ENCODE results near the gene STXBP6. TPM values are rescaled to one million over a fixed set of nuclear protein-coding genes. Genes with fewer than 3 reads are reported as not detected.

Gene STXBP6
- total and polyA plus RNA-seq, 9 donors = 1.0 to 9.3 (median 5.5) TPM

DNA sequence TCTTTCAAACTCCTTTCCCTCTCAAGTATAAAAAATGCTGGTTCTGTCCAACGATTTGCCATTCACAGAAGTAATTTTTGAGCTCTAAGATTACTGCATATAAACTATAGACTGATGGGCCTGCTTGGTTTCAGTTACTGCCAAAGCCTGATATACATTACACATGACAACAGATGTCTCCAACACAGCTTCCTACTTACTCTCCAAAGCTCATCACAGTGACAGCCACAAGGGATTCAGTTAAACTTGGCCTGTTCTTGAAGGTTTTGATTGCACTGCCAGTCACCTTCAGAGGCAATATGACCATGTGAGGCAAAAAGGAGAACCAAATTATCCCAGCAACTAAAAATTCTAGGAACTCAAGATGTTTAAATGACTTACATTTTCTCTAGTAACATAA, 30.1 kb downstream of the STXBP6 start:
- intact Hi-C loops (cut with DNase I) = no loop called here
- Histone ChIP-seq H3K36me3 (no peaks in the 10 kb centered on the region), H3K4me3 (no peak overlapping the region), H3K9me3 (no peaks in the 10 kb centered on the region), H3K4me1 (ENCODE audit: insufficient read depth) (no peaks in the 10 kb centered on the region), H3K27ac (no peak overlapping the region), H3K27me3 (no peaks in the 10 kb centered on the region)
- TF ChIP-seq EP300 (IDR thresholded peaks at IDR 0.05) (no peak), POLR2A (IDR thresholded peaks at IDR 0.05) (no peak)
- TF ChIP-seq, protein P1, sequence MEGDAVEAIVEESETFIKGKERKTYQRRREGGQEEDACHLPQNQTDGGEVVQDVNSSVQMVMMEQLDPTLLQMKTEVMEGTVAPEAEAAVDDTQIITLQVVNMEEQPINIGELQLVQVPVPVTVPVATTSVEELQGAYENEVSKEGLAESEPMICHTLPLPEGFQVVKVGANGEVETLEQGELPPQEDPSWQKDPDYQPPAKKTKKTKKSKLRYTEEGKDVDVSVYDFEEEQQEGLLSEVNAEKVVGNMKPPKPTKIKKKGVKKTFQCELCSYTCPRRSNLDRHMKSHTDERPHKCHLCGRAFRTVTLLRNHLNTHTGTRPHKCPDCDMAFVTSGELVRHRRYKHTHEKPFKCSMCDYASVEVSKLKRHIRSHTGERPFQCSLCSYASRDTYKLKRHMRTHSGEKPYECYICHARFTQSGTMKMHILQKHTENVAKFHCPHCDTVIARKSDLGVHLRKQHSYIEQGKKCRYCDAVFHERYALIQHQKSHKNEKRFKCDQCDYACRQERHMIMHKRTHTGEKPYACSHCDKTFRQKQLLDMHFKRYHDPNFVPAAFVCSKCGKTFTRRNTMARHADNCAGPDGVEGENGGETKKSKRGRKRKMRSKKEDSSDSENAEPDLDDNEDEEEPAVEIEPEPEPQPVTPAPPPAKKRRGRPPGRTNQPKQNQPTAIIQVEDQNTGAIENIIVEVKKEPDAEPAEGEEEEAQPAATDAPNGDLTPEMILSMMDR (IDR thresholded peaks at IDR 0.05) = no peak
- WGBS, 3 donors = 25 to 76% (median 52%) methylated on average over 1 of the region's 1 CpG
- no peak for DNase-seq

DNA sequence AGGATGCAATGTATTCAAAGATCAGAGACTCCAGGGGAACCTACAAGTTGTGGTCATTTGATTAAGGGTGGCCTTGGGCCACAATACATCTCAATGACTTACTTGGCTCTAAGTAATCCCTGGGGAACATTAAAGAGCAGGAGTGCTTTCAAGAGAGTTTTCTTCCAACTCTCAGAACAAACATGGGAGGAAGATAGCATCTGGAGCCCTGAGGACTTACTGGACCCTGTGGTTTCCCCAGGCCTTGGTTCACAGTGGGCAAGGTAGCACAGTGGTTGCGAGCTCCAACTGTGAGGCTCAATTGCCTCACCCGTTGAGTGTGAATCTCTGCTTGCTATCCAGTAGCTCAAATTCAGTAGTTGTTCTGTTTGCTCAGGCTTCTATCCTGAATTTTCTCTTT, 32.4 kb downstream of the STXBP6 start:
- H3K4me3 ChIP-seq = no peak overlapping the region
- 92 to 94% (median 94%) methylated on average over 2 of the region's 2 CpGs for WGBS, 3 donors
- H3K4me1 ChIP-seq (ENCODE audit: insufficient read depth) = no peaks in the 10 kb centered on the region
- DNase-seq = no peak
- H3K27me3 ChIP-seq = no peaks in the 10 kb centered on the region
- no peak overlapping the region for H3K27ac ChIP-seq
- TF ChIP-seq, protein P1 (IDR thresholded peaks at IDR 0.05) = no peak
- TF ChIP-seq POLR2A (IDR thresholded peaks at IDR 0.05) (no peak), EP300 (IDR thresholded peaks at IDR 0.05) (no peak)
- intact Hi-C loops (cut with DNase I) = no loop called here
- no peaks in the 10 kb centered on the region for H3K9me3 ChIP-seq
- H3K36me3 ChIP-seq = no peaks in the 10 kb centered on the region

DNA sequence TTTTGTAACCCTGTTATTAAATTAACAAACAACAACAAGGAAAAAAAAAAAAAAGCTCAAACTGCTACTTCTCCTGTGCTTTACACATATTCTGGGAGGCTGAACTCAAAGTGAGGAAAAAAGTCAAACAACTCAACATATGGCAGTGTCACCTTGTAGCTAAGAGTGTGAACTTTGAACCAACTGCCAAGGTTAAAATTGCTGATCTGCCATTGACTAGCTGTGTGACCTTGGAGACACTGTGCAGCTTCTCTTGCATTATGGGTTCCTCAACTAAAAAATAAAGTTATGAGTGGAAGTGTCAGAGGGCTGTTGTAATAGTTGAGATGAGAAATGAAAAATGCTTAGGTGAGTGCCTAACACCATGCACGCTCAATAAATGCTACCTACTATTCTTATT, 34.2 kb downstream of the STXBP6 start:
- H3K4me3 ChIP-seq = no peak overlapping the region
- no peaks in the 10 kb centered on the region for H3K36me3 ChIP-seq
- no peak overlapping the region for H3K27ac ChIP-seq
- intact Hi-C loops (cut with DNase I) = no loop called here
- DNase-seq = no peak
- no peaks in the 10 kb centered on the region for H3K4me1 ChIP-seq (ENCODE audit: insufficient read depth)
- WGBS, 3 donors = 92 to 95% (median 93%) methylated on average over 1 of the region's 1 CpG
- no peaks in the 10 kb centered on the region for H3K27me3 ChIP-seq
- TF ChIP-seq POLR2A (IDR thresholded peaks at IDR 0.05) (no peak), EP300 (IDR thresholded peaks at IDR 0.05) (no peak)
- TF ChIP-seq, protein P1 (IDR thresholded peaks at IDR 0.05) = no peak
- H3K9me3 ChIP-seq = no peaks in the 10 kb centered on the region

DNA sequence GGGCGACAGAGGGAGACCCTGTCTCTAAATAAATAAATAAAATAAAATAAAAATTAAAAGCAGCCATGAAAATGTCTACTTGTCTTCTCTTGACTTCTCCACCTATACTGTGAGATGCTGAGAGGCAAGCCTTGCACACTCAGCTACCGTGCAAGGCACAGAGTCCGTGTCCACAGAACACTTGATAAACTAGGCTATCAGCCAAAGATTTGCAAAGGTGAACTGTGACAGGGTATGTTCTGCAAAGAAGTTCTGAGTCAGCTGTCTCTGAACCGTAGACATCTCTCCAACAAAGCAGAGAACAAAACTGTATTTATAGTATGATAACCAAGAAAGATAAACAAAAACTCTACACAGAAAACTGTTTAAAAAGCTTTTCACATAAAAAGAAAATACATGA, 35.5 kb downstream of the STXBP6 start:
- Histone ChIP-seq H3K9me3 (no peaks in the 10 kb centered on the region), H3K27me3 (no peaks in the 10 kb centered on the region), H3K36me3 (no peaks in the 10 kb centered on the region), H3K4me3 (no peak overlapping the region), H3K4me1 (ENCODE audit: insufficient read depth) (no peaks in the 10 kb centered on the region), H3K27ac (no peak overlapping the region)
- TF ChIP-seq, protein P1 (IDR thresholded peaks at IDR 0.05) = no peak
- no peak for TF ChIP-seq POLR2A (IDR thresholded peaks at IDR 0.05)
- TF ChIP-seq EP300 (IDR thresholded peaks at IDR 0.05) = no peak
- WGBS, 3 donors = 10 to 50% (median 18%) methylated on average over 4 of the region's 4 CpGs
- no peak for DNase-seq
- intact Hi-C loops (cut with DNase I) = no loop called here

DNA sequence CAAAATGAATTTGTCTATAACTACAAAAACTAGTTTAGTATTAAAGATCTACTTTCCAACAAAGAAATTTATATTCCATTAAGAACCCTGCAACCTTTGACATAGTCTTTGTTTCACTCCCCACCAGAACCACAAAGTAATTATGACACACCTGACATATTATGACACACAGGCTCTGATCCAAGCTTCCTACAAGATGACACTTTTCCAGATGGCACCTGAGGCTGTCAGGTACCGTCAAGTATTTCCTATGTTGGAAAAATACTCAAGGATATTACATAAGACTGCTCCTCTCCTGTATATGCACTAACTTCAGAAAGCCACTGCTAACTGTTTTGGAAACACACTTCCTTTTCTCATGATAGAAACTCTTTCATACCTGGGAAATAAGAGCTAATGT, 38.9 kb downstream of the STXBP6 start:
- H3K27ac ChIP-seq = no peak overlapping the region
- no peaks in the 10 kb centered on the region for H3K9me3 ChIP-seq
- TF ChIP-seq, protein P1 (IDR thresholded peaks at IDR 0.05) = no peak
- intact Hi-C loops (cut with DNase I) = no loop called here
- no peaks in the 10 kb centered on the region for H3K4me1 ChIP-seq (ENCODE audit: insufficient read depth)
- no peaks in the 10 kb centered on the region for H3K27me3 ChIP-seq
- WGBS, 3 donors = 75 to 87% (median 79%) methylated on average over 1 of the region's 1 CpG
- DNase-seq = no peak
- H3K4me3 ChIP-seq = no peak overlapping the region
- H3K36me3 ChIP-seq = no peaks in the 10 kb centered on the region
